ENCODE measurements around the gene USH1C.

The USH1C gene

DNA sequence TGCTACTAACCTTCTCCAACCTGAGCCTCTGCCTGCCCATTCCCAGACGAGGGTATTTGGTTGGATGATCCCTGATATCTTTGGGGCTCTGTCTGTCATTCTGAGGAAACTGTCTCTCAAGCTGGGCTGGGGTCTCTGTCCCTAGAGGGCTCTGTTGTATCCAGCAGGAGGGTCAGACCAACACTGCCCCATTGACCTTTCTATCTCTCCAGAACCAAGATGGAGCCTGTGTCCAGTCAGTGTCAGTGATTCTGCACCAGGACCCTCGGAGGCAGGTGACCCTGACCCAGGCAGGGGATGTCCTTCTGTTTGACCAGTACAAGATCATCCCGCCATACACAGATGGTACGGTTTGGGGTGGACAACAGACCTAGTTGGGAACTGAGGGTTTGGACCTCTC, 24.7 kb upstream of the USH1C start:
- DNase-seq, result no peak

DNA sequence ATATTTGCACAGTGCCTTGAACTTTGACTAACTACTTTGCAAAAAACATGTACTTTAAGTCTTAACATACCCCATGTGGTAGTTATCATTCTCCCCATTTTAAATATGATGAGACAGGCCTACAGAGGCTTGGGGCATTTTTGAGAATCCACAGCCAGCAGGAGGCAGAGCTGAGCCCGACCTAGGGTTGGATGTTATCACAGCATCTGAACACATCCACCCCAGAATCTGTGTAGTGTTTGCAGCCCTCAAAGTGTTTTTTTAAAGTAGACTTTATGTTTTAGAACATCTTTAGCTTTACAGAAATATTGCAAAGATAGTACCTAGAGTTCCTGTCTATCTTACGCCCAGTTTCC, 20.4 kb upstream of the USH1C start:
- DNase-seq, result no peak

GRCh38 chr11:17563961-17564686, 19.9 kb upstream of the USH1C start:
- DNase-seq, result no peak

DNA sequence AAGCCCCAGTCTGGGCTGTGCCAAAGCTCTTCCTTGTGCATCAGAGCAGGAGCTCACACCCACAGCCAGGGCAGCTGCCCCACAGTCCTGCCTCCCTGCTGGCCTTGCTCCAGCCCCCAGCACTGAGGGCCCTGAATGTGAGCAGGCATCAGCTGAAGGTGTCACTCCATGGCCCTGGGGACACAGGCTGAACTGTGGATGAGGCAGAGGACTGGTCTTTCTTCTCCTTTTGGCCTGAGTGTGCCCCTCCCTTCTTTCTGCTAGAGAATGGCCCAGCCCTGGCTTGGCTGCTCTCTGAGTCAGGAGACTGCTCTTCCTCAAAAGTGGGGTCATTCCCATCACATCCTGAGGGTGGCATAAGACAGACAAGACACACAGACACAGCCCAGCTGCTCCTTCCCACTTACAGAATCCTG, 19.0 kb upstream of the USH1C start:
- DNase-seq, result no peak

DNA sequence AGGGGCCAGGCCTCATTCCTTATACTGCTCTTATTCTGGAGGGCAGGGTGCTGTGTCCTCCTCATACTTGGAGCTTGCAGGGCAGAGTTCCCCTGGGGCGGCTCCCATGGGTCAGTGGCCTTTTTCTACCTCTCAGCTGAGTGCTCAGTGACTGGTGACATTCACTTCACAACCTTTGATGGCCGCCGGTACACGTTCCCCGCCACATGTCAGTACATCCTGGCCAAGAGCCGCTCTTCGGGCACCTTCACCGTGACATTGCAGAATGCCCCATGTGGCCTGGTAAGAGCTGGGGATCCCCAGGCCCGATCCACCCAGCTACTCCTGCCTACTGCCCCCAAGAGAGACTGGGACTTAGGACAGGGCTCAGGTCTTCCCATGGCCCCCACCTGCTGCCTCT, 17.3 kb upstream of the USH1C start:
- DNase-seq, result no peak

GRCh38 chr11:17561111-17561415, 16.8 kb upstream of the USH1C start:
- no peak for DNase-seq

- no peak for DNase-seq
Measured at GRCh38 chr11:17560281-17561110, 16.3 kb upstream of the USH1C start.

DNA sequence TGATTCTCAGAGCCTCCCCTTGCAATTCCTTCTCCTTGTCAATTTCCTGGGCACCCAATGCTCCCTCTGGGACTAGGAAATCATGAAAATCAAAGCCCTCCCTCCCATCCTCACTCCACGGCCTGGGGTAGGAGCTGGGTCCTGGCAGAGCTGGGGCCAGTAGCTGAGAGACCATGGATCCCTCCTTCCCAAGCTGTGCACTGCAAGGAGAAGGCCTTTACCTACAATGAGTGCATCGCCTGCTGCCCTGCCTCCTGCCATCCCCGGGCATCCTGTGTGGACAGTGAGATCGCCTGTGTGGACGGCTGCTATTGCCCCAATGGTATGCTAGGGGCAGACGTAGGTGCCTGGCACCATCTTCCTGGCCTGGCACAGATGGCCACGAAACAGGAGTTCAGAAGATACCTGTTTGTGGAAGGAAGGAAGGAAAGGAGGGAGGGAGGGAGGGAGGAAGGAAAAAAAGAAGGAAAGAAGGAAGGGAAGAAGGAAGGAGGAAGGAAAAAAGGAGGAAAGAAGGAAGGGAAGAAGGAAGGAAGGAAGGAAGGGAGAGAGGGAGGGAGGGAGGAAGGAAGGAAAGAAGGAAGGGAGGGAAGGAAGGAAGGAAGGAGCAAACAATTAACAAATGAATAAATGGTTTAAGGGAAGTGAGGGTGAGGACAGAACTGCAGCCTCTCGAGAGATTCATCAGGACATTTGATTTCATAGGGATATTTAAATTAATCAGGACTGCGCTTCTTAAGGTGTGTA, 15.3 kb upstream of the USH1C start:
- DNase-seq, result no peak

DNA sequence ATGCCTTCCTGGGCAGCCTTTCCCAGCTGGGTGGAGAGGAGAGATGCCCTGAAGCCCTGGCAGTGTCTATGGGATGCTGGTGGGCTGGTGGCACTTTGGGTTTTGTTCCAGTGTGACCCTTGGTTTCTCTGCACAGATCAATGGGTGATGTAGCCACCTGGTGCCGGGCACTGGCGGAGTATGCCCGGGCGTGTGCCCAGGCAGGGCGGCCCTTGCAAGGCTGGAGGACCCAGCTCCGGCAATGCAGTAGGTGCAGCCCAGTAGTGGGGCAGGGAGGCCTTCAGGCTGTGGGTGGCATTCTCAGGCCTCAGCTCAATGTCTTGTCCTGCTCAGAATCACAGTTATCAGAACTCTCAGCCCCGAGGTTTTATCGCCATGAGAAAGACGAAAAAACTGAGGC, 14.7 kb upstream of the USH1C start:
- DNase-seq, result no peak

- DNase-seq, result no peak
Measured at GRCh38 chr11:17558025-17558780, 14.0 kb upstream of the USH1C start.

DNA sequence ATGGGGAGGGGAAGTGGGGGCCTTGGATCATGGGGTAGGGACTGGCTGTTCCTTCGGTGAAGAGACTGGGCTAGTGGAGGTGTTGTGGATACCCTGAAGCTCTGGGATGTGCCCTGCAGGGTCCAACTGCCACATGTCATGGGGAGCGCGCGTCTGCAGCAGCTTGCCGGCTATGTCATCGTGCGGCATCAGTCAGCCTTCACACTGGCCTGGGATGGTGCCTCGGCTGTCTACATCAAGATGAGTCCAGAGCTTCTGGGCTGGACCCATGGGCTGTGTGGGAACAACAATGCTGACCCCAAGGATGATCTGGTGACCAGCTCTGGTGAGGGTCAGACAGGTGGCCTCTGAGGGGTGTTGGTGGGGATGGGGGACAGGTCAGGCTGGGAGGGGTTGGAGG, 12.8 kb upstream of the USH1C start:
- DNase-seq, result no peak

- DNase-seq, result no peak
Measured at GRCh38 chr11:17554487-17554886, 10.3 kb upstream of the USH1C start.

GRCh38 chr11:17553249-17553546, 9.0 kb upstream of the USH1C start:
- DNase-seq, result no peak

DNA sequence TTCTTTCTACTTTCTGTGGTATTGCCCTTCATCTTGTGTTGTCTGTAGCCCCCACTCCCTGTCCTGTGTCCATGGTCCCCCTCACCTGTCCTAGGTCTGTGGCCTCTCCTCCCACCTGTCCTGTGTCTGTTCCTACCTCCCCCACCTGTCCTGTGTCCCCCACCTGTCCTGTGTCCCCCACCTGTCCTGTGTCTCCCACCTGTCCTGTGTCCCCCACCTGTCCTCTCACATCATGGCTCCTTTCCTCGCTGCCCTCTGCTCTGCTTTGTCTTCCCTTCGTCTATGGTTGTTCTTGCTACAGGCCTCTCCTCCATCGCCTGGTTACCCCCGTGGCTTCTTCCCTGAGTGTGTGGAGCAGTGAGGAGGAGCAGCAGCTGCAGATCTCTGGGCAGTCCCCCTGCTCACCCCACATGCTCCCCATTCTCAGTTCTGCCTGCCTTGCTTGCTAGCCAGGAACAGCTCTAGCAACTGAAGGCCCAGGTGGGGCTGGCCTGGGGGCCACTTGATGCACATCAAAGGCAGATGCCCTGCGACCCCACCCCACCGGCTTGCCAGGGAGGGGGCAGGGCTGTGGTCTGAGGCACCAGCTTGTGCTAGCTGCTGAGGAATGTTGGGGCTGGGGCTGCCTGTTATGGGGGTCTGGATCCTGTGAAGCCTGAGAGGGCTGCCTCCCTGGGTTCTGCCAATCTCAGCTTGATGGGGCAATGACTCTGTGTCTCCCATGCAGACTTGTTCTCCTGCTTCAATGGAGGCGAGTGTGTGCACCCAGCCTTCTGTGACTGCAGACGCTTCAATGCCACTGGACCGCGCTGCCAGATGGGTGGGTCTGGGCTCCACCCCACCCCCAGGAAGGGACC, 8.4 kb upstream of the USH1C start:
- no peak for DNase-seq

DNA sequence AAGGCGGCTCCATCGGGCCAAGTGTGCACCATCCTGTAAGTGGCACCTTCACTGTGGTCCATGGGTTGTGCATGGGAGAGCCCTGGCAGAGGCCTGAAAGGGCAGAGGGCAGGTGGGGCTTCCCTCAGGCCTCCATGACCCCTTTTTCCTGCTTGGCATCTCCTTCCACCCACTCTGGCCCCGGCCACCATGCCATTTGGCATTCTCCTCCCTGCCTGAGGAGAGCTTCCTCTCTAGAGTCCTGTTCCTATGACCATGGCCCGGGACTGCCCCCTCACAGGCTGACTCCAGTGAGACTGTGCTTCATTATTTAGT, 7.8 kb upstream of the USH1C start:
- no peak for DNase-seq

DNA sequence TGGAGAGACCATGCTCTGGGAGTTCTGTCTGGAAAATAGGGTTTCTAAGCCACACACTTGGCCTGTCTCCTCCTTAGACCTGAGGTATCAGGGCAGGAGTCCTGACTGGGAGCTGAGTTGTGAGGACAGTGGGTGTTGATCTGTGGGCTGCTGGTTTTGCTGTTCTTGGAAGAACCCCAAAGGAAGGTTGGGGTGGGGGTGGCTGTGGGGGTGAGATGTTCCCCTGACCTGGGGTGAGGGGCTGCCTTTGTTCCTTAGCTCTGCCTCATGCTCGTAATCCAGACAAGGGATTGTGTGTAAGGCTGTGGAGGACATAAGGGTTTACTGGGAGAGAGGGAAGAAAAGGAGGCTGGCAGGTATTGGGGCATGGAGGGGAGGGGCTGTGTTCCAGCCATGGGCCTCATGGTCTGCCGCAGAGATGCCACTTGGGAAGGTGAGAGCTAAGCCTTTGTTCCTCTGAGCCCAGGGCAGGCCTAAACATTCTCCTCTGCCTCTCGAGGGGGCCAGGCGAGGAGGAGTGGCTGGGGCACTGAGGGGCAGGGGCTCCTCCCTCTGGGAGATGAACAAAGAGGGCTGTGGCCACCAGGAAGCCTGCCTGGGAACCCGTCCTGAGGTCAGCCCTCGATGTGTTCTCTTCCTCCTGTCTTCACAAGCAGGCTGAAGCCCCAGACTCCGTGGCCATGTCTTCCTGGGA, 7.3 kb upstream of the USH1C start:
- DNase-seq, result no peak

DNA sequence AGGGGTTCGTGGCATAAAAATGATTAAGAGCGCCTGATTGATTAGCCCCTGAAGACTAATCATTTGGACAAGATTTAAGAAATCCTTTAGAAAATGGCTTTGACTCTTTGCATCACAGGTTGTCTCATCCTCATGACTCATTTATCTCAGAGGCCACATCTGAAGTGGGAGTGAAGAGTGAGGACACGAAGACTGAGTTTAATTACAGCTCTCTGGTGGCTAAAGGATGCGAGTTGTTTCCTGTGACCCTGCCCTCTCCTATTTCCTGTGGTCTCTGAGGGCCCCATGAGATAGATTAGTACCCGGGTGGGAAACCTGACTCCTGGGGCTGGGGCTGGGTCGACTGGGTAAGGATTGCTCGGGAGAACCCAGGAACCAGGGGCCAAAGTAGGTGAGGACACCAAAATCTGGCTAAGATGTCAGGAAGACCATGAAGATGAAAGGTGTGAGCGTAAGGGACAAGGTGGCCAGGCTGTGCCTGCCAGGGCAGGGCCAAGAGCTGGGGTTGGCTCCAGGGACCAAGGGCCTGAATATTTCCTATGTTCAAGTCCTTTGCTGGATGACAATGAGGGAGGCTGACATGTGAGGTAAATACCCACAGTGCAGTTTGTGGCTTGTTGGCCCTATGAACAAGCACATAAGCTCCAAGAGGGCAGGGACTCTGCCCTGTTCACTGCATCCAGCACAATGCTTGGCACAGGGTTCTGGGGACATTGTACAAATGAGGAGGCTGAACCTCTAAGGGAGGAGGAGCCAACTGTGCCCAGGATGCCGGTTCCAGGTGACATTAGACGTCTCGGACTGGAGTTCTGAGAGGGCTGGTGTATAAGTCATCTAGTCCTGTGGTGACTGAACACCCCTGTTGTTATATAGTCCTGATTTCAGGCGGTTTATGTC, 6.5 kb upstream of the USH1C start:
- DNase-seq, result no peak

DNA sequence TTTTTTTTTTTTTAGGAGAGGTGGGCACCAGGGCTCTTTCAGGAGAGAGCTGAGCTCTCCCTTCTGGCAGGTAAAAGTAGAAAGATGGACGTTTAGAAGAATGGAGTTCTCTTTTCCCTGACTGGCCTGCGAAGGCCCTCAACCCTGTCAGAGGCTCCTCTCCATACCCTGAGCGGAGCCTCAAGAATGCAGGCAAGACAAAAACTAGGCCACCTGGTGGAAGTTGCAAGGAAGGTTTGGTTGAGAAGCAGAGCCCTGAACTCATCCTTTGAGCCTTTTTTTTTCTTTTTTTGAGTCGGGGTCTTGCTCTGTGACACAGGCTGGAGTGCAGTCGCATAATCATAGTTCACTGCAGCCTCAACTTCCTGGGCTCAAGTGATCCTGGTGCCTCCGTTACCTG, 4.2 kb upstream of the USH1C start:
- no peak for DNase-seq

DNA sequence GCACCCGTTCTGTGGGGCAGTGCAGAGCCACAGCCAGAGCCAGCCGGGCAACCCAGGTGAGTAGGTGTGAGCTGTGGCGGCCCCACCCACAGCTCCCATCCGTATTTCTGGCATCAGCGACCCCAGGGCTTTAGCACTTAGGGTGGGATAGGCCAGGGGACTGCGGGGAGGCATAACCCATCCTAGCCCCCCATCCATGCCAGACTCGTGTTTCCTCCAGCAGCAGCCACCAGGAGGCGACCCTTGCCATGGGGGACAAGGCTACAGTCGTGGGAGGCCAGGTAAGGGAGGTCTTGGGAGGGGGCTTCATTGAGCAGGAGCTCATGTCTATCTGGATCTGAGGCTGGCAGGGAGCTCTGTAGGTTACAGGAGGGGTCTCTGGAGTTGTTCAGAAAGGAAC, 3.7 kb upstream of the USH1C start:
- DNase-seq, result no peak

- no peak for DNase-seq
Measured at GRCh38 chr11:17547051-17547577, 2.9 kb upstream of the USH1C start, which contains the start of gene OTOG. Gene OTOG, plus strand, starts transcription at chr11:17547259. Its CDS starts 114 bp downstream, at chr11:17547373.

DNA sequence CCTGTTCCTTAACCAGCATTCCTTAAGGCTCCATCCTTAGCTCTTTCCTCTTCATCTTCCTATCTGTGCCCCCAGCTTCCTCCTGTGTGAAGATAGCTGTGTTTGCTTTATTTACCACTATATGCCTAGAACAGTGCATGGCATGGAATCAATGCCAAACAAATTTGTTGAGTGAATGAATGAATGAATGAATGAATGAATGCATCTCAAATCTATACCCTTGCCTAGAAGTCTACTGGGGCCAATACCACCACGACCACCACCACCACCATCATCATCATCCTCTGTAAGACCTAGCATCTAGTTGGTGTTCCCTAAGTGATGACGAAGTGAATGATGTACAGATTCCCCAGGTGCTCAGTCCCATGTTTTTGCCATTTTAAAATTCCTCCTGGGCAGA, 2.0 kb upstream of the USH1C start:
- DNase-seq, result no peak

Measured in CD4-positive, alpha-beta T cell treated with Interleukin-10 for 1 hour (primary cell).